ENCODE data around the gene ULK4.
A peak's percentile ranks its signal among the peaks of the same experiment; 100 is the strongest.
"Not testable (repeated sequence)": the region's sequence is repeated elsewhere in the genome, so short reads cannot be mapped to it uniquely, and the experiment has no call there.

ULK4 gene

DNA sequence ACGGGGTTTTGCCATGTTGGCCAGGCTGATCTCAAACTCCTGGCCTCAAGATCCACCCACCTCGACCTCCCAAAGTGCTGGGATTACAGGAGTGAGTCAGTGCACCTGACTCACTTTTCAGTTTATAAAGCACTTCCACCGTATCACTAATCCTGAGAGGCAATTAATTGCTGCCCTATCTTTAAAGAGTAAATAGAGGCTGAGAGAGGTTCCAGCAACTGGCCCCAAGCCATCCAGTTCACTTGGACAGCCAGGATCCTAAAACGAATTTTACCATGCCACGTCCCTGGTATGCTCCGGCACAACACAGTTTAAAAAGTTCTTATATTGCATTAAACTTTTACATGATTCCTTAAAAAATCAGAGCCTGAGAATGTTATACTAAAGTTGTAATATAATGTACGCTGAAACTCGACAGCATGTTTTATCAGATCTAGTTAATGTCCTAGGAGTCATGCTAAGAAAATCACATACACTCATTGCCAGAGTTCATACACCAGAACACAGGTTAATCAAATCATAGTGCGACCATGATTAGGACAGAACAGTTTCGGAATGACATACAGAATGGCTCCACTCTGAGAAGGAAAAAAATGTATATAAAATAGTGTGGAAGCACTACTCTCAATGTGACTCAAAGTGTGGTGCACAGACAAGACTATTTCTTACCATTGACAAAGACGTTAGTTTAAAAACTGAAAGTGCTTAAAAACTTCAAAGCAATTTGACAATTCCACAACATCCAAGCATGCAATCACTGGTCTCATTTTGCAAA lies 125.4 kb downstream of the ULK4 start:
- in situ Hi-C loops (cut with HindIII; ENCODE audit: low pct_ligation_motif_present, low pct_unique_long_range_greater_than_20kb, low sequenced_read_pairs), result no loop called here
- no peak for DNase-seq

DNA sequence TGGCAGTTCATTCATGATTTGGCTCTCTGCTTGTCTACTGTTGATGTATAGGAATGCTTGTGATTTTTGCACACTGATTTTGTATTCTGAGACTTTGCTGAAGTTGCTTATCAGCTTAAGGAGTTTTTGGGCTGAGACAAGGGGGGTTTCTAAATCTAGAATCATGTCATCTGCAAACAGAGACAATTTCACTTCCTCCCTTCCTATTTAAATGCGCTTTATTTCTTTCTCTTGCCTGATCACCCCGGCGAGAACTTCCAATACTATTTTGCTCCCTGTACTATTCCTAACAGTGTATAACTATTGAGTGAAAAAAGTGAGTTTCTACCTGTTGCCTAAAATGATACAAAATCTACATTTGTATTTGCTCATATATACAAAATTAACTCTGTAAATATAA lies 128.3 kb downstream of the ULK4 start:
- DNase-seq, result no peak
- in situ Hi-C loops (cut with HindIII; ENCODE audit: low pct_ligation_motif_present, low pct_unique_long_range_greater_than_20kb, low sequenced_read_pairs), result no loop called here

DNA sequence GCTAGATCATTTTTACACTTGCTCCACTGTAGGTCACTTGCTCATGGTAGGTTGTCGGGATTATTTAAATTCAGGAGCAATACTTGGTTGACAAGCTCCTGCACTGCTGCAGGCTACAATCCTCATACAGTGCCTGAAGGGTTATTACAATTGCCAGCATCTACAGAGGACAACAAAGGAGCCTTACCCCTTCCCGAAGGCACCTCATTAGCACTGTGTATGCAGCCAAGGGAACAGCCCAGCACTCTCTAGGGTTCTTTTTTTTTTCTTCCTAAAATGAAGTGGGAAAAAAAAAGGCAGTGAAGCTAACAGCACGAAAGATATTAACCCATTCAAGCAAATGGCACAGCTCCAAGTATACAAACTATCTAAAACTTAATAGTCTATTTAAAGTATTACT lies 142.7 kb downstream of the ULK4 start:
- DNase-seq, result no peak
- in situ Hi-C loops (cut with HindIII; ENCODE audit: low pct_ligation_motif_present, low pct_unique_long_range_greater_than_20kb, low sequenced_read_pairs), result no loop called here

DNA sequence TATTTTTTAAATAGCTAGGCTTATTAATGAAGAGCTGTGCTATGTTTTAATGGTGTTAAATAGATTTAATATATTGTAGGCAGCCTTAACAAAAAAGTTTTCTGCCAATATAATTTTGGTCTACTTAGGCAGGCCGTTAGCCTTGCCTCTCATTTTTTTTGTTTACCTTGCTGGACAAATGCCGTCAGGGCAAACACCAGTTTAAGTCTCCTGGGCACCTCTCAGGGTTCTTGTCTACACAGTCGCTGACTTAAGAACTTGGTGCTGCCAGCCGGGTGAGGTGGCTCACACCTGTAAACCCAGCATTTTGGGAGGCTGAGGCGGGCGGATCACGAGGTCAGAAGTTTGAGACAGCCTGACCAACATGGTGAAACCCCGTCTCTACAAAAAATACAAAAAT lies 153.3 kb downstream of the ULK4 start:
- in situ Hi-C loops (cut with HindIII; ENCODE audit: low pct_ligation_motif_present, low pct_unique_long_range_greater_than_20kb, low sequenced_read_pairs), result no loop called here
- no peak for DNase-seq

DNA sequence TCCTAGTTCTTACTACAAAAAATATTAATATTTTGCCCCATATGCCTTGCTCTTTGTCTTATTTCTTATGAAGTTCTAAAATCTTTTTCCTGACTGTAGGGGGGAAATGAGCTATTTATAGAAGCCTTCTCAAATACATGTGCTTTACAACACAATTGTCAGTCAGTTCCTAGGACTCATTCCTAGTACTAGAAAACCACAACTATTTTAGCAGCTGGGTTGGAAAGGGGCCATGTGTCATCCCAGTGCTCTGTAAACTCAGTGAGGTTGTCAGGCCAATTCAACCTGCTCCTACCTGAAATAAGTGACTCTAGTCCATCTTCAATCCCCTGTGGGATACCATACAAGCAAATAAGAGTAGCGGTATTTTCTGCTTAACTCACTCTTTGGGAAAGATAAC lies 153.8 kb downstream of the ULK4 start:
- in situ Hi-C loops (cut with HindIII; ENCODE audit: low pct_ligation_motif_present, low pct_unique_long_range_greater_than_20kb, low sequenced_read_pairs), result no loop called here
- DNase-seq, result peak; percentile 38

DNA sequence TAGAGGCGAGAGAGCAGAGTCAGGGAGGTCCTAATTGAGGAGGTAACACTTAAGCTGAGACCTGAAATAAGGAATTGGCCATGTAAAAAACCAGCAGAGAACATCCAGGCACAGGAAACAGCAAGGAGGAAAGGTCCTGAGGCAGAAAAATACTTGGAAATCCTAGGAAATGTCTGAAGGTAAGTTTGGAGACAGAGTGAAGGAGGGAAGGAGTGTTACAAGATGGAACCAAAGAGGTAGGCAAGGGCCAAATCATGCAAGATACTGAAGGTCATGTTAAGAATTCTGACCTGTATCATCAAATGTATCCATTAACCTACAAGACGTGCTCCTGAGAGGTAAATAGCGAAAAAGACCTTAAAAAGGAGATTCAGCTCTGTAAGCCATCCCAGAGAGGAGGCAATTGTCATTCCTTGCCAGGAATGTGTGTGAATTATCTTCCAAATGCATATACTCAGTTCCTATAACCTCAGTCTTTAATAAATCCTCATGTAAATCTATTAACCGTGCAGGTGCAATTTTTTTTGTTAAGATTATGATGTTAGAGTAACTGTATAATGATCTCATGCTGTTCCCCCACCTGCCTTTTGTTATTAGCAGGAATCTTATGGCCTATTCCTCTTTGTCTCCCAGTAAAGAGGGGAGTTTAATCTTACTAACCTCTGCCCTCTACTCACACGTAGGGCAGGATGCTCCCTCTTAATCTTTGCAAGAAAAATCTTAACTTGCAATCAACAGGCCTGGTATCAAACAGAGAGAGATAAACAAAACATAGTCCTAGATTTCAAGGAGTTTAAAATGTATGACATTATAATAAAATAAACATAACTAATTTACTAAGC lies 166.9 kb downstream of the ULK4 start:
- in situ Hi-C loops (cut with HindIII; ENCODE audit: low pct_ligation_motif_present, low pct_unique_long_range_greater_than_20kb, low sequenced_read_pairs), result no loop called here
- DNase-seq, result no peak

DNA sequence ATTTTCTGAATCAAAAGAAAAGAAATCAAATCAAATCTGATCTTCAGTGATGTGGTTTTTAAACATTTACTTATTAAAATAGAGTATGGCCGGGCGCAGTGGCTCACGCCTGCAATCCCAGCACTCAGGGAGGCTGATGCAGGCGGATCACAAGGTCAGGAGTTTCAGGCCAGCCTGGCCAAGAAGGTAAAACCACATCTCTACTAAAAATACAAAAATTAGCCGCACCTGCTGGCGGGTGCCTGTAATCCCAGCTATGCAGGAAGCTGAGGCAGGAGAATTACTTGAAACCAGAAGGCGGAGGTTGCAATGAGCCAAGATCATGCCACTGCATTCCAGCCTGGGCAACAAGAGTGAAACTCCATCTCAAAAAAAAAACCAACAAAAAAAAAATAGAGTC lies 169.1 kb downstream of the ULK4 start:
- DNase-seq, result peak; percentile 33
- in situ Hi-C loops (cut with HindIII; ENCODE audit: low pct_ligation_motif_present, low pct_unique_long_range_greater_than_20kb, low sequenced_read_pairs), result no loop called here

DNA sequence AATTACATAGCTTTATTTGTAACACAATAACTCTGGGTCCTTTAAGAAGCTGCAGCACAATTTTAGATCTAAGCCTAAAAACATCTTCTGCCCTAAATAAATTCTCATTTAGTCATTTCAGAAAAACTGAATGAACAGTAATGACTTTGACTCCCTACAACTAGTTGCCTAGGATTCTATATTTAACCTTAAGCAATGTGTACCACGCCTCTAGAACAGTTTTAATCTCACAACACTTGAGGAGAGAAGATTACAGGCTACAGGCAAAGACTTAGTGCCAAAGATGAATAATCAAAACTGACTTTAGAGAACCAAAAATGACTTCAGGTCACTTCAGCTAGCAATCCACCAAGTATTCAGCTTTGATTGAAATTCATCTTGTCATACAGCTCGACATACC lies 192.8 kb downstream of the ULK4 start:
- in situ Hi-C loops (cut with HindIII; ENCODE audit: low pct_ligation_motif_present, low pct_unique_long_range_greater_than_20kb, low sequenced_read_pairs), result no loop called here
- DNase-seq, result no peak

DNA sequence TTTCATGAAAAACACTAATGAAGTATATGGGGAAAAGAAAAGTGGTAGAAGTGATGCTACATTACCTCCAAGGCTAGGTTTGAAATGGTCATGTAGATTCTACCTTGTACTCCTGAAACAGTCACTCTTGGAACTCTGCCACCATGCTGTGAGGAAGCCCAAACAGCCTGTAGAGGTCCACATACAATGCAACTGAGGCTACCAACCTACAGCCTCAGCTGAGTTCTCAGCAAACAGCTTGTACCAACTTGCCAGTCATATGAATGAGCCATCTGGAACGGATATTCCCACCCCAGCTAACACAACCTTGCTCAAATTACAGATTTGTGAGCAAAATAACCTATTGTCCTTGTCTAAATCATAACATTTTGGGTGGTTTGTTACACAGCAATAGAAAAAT lies 193.5 kb downstream of the ULK4 start:
- in situ Hi-C loops (cut with HindIII; ENCODE audit: low pct_ligation_motif_present, low pct_unique_long_range_greater_than_20kb, low sequenced_read_pairs), result no loop called here

DNA sequence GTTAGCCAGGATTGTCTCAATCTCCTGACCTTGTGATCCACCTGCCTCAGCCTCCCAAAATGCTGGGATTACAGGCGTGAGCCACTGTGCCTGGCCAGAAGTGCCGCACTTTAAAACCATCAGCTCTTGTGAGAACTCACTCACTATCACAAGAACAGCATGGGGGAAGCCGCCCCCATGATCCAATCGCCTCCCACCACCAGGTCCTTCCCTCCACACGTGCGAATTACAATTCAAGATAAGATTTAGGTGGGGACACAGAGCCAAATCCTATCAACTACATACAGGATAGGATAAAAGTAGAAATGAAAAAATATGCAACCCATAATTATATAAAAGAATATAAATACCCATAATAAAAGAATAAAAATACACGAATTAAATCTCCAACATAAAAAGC lies 199.0 kb downstream of the ULK4 start:
- DNase-seq; in situ Hi-C loops (cut with HindIII; ENCODE audit: low pct_ligation_motif_present, low pct_unique_long_range_greater_than_20kb, low sequenced_read_pairs): not testable (repeated sequence)

More for the DNA sequence above, 193.5 kb downstream of the ULK4 start:
- DNase-seq, result no peak

DNA sequence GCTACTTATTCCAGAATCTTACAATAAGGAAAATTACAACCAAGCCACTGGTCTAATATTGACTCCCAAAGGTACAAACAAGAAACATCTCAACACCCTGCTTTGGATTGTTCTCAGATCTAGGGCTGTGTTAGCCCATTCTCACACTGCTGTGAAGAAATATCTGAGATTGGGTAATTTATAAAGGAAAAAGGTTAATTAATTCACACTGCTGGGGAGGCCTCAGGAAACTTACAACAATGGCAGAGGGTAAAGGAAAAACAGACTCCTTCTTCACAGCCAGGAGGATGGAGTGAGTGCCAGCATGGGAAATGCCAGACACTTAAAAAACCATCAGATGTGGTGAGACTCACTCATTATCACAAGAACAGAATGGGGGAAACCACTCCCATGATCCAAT lies 208.3 kb downstream of the ULK4 start:
- DNase-seq, result no peak
- in situ Hi-C loops (cut with HindIII; ENCODE audit: low pct_ligation_motif_present, low pct_unique_long_range_greater_than_20kb, low sequenced_read_pairs), result no loop called here

DNA sequence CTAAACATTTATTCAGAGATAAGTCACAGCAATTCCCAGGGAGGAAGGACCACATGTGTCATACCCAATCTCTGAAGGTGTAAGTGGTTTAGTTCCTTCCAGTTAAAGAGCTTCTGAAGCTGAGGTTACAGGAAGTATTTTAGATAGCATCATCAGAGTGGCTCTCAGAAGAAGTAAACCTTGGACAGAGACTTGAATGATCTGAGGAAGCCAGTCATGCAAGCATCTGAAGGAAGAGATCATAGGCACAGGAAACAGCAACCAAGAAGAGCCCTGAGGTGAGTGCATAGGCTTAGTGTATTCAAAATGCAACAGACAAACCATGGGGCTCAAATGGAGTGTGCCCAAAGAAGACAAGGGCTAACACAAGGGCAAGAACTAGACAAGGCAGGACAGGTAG lies 210.3 kb downstream of the ULK4 start:
- in situ Hi-C loops (cut with HindIII; ENCODE audit: low pct_ligation_motif_present, low pct_unique_long_range_greater_than_20kb, low sequenced_read_pairs), result no loop called here
- no peak for DNase-seq

DNA sequence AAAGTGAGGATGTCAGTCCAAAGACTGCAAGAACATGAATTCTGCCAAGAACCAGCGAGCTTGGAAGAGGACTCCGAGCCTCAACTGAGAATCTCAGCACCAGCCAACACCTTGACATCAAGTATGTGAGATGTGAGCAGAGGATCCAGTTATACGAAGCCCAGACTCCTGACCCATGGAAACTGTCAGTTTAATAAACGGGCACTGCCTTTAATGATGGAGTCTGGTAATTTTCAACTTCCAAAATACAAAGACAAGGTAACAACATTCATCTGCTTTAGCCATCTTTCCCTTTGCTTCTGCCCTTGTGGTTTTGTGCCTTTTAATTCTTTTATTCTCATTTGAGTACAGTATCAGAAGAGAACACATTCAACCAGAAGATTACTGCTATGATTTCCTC lies 211.9 kb downstream of the ULK4 start:
- in situ Hi-C loops (cut with HindIII; ENCODE audit: low pct_ligation_motif_present, low pct_unique_long_range_greater_than_20kb, low sequenced_read_pairs), result no loop called here
- DNase-seq, result no peak

DNA sequence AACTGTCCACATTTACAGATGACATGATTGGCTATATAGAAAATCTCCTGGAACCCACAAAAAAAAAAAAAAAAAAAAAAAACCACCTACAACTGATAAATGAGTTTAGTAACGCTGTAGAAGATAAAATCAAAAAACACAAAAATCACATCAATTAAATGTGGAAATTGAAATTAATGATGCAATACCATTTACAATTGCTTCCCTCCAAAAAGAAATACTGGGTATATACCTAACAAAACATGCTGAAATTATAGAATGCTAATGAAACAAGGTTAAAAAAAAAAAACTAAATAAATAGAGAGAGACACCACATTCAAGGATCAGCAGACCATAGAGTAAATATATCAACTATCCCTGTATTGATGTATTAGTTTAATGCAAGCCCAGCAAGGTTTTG lies 215.7 kb downstream of the ULK4 start:
- in situ Hi-C loops (cut with HindIII; ENCODE audit: low pct_ligation_motif_present, low pct_unique_long_range_greater_than_20kb, low sequenced_read_pairs), result no loop called here
- no peak for DNase-seq

DNA sequence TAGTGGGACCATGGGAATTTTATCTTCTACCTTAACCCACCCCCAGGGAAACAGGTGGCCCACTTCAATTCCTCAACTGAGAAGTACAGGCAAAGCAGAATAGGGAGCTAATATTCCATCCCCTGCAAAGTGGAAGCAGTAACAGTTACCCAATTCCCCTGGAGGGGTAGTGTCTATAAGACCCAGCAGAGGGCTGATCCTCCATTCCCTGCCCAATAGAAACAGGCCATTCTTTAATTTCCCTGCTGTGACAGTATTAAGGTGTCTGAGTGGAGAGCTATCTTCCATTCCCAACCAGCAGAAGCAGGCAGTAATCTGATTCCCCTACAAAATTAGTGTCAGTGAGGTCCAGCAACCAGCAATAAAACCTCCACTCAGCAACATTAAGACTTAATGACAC lies 219.8 kb downstream of the ULK4 start:
- DNase-seq, result no peak
- in situ Hi-C loops (cut with HindIII; ENCODE audit: low pct_ligation_motif_present, low pct_unique_long_range_greater_than_20kb, low sequenced_read_pairs), result no loop called here

DNA sequence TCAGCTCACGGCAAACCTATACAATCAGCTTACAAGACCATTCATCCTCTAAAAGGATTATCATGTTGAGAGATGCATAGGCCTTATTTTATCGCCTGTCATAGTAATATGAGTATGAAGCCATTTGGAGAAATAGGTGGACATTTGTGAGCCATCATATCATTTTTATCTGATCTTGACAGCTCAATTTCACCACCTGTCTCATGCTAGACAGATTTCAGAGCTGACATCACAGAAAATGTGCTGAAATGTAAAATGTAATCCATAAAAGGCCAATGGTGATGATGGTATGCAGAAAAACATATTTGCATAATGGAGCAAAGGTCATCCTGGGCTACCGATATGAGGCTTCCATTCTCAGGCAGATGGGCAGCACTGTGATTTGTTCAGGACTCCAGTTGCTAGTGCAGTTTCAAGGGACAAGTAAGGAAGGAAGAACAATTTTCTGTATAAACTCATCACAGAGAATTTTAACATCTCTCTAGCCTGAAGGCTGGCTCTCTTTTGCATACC lies 221.5 kb downstream of the ULK4 start:
- in situ Hi-C loops (cut with HindIII; ENCODE audit: low pct_ligation_motif_present, low pct_unique_long_range_greater_than_20kb, low sequenced_read_pairs), result no loop called here
- no peak for DNase-seq

DNA sequence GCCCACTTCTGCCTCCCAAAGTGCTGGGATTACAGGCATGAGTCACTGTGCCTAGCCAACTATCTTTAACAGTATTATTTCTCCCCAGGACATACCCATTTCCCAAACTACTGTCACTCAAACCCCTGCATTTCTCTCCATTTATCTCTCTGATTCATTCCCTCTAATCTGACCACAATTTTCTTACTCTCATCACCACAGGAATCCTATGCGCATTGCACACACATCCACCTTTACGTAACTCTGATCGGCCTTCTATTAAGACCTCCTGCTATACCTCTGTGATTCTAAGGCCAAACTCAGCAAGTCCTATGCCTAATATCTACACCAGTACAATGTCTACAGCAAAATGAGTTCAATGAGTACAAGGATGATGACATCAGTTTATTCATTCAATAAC lies 235.0 kb downstream of the ULK4 start:
- in situ Hi-C loops (cut with HindIII; ENCODE audit: low pct_ligation_motif_present, low pct_unique_long_range_greater_than_20kb, low sequenced_read_pairs), result no loop called here
- DNase-seq, result no peak

DNA sequence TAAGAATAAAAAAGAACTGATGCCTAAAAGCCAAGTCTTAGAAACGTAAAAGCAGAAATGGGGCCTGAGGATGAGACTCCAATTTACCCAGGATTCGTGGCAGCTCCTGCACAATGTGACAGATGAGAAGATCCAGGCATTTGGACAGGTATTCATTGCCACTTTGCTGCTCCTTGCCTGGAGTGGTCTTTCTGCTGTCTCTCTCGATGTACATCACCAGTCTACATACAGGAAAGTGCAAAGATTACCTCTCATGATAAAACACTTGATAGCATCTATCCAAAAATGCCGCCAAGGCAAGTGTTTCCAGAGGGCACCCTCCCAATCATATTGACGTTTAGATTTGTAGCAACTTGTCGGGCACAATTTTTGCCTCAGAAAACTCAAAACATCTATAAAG lies 244.3 kb downstream of the ULK4 start:
- in situ Hi-C loops (cut with HindIII; ENCODE audit: low pct_ligation_motif_present, low pct_unique_long_range_greater_than_20kb, low sequenced_read_pairs), result no loop called here
- no peak for DNase-seq

DNA sequence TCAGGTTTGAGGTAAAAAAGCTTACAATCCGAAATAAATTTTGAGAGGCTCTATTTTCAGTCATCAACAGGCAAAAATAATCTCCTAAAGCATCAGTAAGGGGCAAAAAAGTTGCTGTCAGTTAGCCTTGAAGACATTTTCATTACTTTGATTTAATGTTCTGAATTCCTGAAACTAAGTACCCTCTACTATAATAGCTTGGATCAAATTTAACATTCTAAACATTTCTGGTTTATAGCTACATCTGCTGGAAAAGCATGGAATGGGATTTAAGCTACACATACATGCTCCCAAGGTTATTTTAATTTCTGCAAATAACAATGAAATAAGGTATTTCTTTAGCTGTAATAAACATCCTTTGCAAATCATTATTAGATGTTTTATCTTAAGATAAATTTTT lies 245.4 kb downstream of the ULK4 start:
- peak; percentile 47 for DNase-seq
- in situ Hi-C loops (cut with HindIII; ENCODE audit: low pct_ligation_motif_present, low pct_unique_long_range_greater_than_20kb, low sequenced_read_pairs), result no loop called here

DNA sequence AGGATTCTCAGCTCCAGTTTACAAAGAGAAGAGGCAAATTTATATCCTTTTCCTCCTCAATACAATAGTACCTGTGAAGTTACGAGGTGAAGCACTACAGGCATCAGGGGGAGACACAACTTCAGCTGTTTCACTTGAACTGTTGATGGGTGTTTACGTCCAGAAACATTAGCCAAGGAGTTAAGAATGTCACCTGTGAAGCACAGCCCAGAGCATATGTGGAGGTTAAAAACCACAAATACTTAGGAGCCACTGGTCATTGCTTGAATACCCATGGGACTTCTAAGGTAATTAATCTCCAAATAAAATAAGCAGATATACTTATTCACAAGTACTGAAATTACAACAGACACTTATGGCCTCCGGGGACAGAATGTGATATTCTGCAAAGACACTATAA lies 246.5 kb downstream of the ULK4 start:
- no peak for DNase-seq
- in situ Hi-C loops (cut with HindIII; ENCODE audit: low pct_ligation_motif_present, low pct_unique_long_range_greater_than_20kb, low sequenced_read_pairs), result no loop called here

Data from ACHN (cell line).